GM12872 (cell line): ENCODE measurements around the gene NELFA.

Experiments used
- TF ChIP-seq, protein P1 (sequence below): IDR thresholded peaks from 3 replicates; pipeline ENCODE4 v1.5.1; 2011; ENCODE audit warnings: low read depth, mild to moderate bottlenecking, low read length, moderate library complexity; ENCODE audit not compliant: insufficient read depth

The NELFA gene

DNA sequence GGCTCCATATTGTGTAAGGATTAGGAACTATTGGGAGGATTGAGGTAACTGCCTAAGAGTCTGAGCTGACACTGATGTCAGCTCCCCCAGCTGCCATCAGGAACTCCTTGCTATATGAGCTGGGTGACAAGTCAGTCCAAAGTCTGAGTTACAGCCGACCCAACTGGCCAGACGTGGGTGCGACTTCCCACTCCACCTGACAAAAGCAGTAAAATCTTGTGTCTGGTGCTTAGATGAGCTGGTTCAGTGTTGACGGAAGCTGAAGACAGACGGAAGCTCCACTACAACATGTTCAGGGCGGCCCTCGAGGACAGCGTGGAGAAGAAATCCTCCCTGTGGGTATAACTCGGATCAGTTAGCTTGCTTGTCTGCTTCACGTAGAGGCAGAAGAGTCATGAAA lies 27.6 kb upstream of the NELFA start:
- TF ChIP-seq, protein P1, sequence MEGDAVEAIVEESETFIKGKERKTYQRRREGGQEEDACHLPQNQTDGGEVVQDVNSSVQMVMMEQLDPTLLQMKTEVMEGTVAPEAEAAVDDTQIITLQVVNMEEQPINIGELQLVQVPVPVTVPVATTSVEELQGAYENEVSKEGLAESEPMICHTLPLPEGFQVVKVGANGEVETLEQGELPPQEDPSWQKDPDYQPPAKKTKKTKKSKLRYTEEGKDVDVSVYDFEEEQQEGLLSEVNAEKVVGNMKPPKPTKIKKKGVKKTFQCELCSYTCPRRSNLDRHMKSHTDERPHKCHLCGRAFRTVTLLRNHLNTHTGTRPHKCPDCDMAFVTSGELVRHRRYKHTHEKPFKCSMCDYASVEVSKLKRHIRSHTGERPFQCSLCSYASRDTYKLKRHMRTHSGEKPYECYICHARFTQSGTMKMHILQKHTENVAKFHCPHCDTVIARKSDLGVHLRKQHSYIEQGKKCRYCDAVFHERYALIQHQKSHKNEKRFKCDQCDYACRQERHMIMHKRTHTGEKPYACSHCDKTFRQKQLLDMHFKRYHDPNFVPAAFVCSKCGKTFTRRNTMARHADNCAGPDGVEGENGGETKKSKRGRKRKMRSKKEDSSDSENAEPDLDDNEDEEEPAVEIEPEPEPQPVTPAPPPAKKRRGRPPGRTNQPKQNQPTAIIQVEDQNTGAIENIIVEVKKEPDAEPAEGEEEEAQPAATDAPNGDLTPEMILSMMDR, result no peak

DNA sequence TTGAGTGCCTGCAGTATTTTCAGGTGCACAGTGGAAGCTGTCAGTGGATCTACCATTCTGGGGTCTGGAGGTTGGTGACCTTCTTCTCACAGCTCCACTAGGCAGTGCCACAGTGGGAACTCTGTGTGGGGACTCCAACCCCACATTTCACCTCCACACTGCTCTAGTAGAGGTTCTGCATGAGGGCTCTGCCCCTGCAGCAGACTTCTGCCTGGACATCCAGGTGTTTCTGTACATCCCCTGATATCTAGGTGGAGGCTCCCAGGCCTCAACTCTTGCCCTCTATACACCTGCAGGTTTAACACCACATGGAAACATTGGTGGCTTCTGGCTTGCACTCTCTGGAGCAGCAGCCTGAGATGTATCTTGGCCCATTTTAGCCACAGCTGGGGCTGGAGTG lies 17.0 kb upstream of the NELFA start:
- TF ChIP-seq, protein P1, result no peak

DNA sequence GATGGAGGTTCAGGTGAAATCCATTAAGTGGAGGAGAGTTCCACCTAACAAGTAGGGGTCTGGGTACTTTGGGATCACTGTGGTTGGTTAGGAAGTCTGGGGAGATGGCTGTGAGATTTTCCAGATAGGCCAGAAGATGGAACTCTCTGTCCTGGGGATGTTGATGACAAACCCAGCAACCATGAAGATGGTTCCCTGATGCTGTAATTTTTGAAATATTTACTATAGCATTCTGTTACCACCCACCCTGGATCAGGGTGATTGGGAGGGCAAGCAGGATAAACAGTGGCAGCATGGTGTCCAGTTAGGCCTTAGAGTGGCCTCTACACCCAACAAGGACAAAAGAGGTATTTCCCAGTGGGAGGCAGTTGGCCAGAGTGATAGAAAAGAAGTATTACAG lies 15.9 kb upstream of the NELFA start:
- TF ChIP-seq, protein P1, result no peak

DNA sequence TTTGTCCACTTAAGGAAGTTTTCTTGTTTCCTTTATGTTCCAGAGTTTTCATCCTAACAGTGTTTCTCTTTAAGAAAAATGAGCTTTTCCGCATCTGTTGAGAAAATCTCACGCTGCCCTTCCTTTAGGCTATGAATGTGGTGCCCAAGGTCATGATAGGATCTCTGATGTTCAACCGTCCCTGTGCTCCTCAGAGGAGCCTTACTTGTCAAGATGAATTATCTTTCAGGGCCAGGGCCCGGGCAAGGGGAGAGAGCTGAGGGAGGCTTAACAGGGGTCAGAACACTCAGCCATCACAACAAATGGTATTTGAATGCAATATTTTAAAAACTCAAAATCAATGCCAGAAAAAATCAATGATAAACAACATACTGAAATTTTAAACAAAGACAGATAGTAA lies 6.2 kb upstream of the NELFA start:
- TF ChIP-seq, protein P1, result no peak

DNA sequence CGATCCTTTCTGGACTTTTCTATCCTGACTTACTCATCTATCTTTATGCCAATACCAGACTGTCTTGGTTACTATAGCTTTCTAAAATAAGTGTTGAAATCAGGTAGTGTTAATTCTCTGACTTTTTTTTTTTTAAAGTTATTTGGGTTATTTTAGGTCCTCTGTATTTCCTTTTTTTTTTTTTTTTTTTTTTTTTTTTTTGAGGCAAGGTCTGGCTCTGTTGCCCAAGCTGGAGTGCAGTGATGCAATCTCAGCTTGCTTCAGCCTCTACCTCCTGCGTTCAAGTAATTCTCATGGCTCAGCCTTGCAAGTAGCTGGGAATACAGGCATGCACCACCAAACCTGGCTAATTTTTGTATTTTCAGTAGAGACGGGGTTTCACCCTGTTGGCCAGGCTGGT lies 2.8 kb upstream of the NELFA start:
- TF ChIP-seq, protein P1, result no peak

DNA sequence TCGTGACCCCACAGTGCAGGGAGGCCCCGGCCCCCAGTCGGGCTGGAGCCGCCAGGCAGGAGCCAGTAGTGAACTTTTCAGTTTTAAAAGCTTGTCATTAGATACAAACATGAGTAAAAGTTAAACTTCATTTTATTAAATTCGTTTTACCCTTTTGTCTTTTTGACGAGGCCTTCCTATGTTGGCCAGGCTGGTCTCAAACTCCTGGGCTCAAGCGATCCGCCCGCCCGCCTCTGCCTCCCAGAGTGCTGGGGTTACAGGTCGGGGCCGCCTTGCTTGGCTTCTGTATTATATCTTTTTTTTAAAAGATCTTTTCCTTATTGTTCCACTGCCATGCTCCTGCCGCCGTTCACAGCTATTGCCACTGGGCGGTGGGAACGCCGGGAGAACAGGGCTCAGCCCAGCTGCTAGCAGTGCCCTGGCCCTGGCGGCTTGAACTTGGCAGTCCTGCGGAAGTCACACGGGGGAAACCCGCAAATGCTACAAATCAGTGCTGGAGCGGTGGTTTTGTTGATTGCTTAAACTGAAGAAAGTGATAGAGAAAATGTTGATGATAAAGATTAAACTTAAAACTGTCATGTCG lies 968 bp upstream of the NELFA start:
- TF ChIP-seq, protein P1, result no peak

DNA sequence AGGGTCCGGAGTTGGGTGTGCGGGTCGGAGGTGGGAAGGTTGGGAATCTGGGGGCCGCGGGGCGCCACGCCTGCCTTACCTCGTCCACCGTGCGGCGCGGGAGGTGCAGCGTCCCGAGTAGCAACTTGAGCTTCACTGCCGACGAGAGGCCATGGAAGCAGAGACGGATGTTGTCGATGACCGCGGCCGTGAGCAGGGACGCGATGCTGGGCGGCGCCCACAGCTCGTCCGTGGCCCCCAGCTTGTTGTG lies 178 bp downstream of the NELFA start:
- TF ChIP-seq, protein P1, result no peak
